Measurements from ENCODE around the gene SYCN.

Gene SYCN

DNA sequence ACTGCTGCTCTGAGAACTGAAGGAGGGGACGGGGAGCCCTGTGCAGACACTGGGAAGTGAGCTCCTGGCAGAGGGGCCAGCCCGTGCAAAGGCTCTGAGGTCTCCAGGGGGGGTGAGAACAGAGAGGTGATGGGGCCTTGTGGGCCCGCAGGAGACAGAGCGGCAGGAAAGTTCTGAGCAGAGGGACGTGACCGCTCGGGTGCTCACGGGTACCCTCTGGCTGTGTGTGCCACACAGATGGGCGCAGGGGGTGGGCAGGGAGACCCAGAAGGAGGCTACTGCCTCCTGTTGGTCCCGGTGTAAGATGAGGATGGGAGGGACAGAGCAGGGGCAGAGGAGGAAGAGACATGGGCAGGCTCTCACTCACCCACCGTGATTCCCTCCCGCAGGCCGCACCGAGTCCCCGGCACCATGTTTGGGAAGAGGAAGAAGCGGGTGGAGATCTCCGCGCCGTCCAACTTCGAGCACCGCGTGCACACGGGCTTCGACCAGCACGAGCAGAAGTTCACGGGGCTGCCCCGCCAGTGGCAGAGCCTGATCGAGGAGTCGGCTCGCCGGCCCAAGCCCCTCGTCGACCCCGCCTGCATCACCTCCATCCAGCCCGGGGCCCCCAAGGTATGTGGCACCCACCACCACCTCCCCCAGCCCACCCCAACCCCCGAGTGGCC, 34.8 kb downstream of the SYCN start:
- no peak for DNase-seq

DNA sequence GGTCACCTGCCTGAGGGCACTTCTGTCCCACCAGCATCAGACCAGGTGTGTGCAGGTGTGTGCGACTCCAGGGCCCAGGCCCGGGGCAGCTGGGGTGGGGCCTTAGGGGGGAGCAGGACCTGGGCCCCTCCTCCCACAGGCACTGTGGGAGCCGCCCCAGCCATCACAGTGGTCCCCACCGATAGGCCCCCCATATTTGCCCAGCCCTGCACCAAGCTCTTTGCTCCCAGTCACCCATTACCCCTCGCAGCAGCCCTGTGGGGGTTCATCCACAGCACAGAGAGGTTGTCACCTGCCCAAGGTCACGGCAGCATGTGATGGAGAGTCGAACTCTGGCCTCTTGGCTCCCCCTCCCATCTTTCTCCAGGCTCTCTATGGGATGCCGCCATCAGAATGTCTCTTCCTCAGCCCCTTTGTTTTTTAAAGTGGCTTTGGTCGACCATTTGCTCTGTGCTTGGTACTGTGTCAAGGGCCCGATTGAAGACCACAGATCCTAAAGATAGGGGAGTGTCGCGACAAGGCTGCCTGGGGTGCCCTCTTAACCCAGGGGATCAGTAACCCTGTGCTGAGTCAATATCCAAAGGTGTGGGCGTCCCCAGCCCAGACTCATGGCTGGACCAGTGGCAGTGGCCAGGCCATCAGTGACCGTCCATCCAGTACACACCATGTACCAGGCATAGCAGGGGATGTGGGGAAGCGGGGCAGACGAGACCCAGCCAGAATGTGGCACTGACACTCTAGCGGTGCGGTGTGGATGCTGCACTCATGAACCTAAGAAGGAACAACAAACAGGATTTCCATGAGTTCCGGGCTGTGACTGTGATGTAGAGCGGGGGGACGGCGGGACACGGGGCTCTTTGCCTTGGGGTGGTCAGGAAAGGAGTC, 35.6 kb downstream of the SYCN start:
- DNase-seq: no peak

DNA sequence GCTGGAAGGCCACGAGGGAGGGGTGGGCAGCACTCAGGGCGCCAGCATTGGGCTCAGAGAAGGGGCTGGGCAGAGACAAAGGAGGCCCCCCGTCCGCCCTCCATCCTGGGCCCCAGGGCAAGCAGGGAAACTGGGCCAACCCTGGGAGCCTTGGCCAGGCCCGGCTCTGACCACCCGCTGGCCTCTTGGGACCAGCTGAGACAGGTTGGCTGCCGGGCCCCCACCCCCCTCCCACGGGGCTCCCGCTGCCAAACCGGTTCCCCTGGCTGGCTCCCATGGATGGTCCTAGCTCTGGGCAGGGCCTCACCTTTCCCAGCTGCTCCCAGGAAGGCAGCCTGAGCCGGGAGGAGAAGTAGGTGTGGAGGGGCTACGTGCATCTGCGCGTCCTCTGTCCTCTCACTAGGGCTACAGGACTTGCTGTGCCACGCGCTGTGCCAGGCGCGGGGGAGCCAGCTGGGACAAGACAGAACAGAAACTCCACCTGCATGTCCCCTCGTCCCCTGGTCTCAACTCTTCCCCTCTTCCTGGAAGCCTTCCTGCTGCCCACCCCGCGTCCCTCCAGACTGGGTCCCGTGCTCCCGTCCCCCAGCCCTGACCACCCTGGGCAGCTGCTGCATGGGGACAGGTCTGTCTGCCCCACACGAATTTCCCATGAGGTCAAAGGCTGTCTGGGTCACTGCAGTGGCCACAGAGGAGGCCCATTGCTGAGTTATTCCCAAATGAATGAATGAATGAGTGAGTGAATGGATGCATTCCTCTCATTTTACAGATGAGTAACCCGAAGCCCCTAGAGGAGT, 36.4 kb downstream of the SYCN start:
- DNase-seq: no peak

DNA sequence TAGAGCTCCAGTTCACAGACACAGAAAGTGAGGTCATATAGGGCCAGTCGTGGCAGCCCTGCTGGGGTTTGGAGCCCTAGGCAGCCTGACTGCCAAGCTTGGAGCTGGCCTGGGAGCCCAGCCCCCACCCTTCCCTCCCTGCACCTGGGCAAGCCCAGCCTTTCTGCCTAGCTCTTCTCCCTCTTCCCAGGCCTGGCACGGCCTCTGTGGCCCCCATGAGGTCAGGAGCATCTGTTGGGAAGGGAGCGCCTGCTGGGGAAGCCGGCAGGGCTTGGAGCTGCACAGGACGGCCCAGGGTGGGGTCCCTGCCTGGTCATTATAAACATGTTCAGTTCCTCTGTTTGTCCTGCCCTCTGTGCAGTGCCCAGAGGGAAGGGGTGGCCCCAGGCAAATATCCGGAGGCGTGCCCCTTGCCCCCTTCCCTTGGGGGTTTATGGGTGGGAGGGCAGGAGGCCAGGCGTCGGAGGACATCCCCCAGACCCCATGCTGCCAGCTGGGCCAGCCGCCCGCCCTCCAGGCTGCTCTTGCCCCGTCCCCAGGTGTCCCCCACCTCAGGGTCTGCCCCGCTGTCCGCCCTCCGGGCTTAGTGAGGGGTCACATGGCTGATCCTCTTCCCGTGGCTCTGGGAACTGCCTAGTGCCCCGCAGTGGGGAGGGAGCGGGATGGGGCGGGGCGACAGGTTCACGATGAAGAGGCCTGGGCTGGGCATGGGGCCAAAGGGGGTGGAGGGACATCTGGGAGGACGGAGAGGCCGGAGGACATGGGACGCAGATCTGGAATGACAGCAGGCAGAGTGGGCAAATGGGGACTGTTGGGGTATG, 37.3 kb downstream of the SYCN start:
- DNase-seq: no peak

DNA sequence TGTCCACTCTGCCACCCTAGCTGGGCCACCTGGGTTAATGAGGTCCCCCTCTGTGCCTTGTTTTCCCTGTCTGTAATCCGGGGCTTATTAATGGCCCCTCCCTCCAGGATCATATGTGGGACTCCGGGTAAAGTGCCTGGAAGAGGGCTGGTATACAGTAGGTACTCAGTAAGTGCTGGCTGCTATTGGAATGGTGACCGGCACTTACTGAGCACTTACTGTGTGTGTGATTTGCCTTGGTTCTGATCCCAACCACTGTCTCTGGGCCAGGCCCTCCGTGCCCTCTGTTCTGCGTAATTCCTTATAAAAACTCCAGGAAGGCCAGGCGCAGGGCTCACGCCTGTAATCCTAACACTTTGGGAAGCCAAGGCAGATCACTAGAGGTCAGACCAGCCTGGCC, 38.2 kb downstream of the SYCN start:
- DNase-seq: no peak

DNA sequence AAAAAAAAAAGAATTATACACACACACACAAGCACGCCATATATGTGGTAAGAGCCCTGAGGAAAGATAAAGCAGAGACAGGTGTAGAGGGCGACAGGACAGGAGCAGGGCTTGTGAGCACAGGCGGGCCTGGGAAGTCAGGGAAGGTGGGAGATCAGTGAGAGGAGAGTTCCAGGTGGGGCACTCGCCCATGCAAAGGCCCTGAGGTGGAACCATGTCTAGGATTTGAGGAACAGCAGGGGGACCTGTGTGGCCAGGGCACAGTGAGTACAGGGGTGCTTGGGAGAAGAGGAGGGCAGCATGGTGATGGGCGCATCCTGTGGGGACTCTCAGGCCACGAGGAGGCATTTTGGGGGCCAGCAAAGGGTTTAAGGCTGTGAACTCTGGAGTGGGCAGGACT, 39.8 kb downstream of the SYCN start:
- no peak for DNase-seq

DNA sequence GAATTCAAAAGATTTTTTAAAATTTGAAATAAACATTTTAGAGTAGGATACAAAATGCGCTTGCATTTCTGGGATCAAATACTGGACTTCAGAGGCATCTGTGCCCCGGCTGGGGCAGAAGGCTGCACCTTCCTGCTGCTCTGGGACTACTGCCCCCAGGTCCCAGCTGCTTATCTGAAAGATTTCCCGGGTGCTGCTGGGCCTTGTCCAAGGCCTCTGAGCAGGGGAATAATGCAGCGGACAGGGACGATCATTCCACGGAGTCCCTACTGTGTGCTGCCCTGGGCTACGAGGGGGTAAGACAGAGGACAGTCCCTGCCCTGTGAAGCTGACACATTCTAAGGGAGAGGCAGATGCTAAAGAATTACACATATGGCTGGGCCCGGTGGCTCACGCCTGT, 40.4 kb downstream of the SYCN start:
- DNase-seq: no peak

DNA sequence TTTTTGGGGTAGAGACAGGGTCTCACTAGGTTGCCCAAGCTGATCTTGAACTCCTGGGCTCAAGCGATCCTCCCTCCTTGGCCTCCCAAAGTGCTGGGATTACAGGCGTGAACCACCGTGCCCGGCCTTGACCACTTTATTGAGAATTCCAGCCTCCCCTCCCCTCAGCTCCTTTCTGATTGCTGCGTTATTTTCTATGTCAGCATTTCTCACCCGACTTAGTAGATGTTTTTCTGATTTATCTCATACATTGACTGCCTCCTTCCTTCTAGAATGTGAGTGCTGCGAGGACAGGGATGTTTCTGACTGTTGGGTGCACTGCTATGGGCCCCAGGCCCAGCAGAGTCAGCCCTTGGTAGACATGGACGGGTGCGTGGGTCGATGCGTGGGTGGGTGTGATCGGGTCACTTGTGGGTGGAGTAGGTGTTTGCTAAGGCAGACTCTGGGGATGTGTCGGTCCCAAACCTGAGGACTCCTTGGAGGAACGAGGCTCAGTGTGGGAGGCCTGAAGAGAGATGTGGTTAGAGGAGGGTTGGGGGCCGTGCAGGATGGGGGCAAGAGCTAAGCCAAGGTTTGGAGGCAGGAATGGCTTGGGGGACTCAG, 41.5 kb downstream of the SYCN start:
- no peak for DNase-seq

DNA sequence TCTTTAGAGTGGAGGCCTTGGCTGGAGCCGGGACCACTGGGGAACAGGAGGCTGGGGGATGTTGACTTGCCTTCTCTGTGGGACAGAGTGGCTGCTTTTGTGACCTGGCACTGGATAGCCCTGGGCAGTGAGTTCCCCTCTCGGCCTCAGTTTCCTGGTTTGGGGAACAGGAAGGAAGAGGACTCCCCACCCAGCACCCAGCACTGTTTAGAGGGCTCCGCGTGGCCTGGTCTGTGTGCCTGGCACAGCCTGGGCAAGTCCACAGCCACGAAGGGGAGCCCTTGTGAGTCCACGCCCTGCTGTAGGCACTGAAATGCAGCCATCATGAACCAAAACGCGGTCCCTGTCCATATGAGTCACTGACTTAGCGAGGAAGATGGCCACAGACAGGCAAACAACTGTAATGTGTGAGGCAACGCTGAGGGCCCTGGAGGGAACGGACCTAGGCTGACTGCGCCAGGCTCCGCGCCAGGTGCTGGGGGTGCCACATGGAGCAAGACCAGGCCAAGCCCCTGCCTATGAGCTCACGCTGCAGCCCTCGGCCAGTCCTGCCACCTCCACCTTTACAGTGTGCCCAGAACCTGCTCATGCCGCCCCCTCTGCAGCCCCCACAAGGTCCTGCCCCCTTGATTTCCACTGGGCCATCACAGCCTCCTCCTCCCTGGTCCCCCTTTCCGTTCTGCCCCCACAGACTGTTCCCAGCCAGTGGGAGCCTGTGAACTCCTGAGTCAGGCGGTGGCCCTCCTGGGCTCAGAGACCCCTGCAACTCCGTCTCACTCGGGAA, 43.0 kb downstream of the SYCN start:
- DNase-seq: no peak

DNA sequence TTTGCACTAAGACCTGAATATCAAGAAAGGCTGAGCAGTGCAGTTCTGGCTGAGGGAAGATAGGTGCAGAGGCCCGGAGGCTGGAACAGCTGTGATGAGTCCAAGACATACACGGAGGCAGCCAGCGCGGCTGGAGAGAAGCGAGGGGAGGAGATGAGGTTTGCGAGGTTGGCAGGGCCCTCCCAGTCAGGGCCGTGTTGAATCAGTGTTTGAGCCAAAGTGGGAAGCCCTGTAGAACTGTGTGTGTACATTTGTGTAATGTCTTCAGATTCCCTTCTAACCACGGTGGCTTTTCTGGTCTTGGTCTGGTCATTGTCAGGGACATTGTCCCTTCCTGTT, 43.6 kb downstream of the SYCN start:
- no peak for DNase-seq

DNA sequence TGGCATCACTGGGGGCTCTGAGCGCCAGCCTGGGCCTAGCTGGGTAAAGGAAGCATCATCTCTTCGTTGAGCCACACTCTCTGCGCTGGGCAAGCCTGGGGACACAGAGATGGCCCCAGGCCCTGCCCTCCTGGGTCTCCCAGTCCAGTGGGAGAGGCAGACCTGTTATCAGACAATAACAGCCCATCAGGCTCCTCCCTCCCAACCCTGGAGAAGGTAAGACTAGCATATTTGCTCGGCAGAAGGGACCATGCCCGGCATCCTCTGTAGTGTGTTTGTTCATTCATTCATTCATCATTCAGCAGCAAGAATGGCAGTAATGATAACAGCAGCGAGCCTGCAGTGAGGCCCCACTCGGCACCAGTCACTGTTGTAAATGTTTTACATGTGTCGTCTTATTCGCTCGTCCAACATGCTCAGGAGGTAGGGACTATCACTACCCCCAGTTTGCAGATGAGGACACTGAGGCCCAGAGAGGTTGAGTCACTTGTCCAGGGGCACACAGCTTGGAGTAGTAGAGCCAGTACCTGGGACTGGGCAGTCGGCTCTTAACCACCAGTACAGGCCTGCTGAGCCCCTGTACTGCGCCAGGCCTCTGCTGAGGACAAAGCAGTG, 45.3 kb downstream of the SYCN start:
- DNase-seq: no peak

DNA sequence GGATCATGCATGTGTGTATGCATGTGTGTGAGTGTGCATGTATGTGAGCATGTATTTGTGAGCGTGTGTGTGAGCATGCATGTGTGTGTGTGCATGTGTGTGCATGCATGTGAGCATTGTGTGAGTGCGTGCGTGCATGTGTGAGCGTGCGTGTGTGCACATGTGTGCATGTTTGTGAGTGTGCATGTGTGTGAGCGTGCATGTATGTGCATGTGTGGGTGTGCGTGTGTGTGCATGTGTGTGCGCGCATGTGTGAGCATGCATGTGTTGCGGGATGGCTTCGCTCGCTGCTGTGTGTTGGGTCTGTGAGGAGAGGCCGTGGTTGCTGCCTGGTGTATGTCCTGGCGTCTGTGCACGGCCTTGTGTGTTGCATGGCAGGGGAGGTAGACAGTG, 46.1 kb downstream of the SYCN start:
- no peak for DNase-seq

DNA sequence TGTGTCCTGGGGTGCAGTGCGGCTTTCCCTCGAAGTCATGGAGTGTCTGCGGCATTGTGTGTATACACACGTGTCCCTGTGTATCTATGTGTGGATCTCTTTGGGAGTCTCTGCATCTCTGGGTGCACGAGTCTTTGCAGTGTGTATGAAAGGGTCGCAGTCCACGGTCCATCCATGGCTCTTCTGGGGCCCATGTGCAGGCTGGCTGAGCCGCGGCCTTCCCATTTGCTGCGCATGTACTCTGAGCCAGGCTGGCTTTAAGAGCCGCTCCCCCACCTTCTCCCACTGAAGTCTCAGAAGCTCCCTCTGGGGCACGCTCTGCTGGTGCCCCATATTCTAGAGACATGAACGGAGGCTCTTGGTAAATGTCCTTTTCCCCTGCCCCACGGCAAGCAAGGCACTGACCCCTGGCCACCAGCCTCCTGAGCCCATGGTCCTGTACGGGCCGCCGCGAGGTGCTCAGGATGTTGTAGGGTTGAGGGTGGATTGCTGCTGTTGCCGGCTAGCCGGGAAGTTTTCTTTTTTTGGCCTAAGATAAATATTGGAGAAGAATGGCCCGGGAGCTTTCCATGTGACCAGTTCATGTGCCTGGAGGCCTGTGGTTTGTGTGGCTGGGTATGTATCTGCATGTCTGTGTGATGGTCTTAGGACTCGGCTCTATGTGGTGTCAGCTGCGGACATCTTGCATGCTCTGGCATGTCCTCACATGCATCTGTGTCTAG, 46.6 kb downstream of the SYCN start:
- DNase-seq: no peak

DNA sequence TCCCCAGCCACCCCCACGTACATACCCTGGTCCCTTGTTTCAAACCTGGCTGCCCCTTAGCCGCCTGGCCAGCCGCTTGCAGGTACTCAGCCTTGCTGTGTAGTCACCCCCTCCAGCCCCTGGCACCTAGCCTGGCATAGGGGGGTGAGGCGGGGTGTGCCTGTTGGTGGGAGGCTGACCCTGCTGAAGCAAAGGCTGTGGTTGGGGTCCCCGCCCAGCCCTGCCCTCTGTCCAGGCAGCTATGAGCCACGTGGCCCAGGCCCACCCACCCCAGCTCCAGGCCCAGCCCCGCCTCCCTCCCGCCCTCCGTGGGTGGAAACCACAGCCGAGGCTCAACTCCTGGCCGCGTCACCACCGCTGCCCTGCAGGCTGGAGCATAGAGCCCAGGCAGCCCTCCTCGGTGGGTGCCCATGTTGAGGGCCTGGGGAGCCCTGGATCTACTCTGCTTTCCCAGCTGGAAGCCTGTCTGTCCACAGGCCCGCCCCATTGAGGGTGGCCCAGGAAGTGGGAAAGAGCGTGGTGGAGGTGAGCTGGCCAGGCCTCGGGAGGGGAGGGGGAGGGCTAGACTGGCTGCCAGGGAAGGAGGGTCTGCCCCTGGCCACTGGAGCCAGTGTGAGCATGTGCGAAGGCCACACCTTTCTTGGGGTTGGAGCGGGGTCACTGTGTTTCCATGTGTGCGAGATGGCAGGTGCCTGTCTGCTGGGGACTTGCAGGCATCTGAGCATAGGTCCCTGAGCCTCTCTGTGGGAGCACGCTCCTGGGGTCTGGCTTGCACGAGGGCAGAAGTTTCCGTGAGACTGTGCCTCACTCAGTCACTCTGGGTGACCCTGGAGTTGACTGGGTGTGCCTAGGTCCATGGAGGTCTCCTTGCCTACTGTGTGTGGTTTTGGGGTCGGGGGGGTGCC, 47.5 kb downstream of the SYCN start:
- no peak for DNase-seq

DNA sequence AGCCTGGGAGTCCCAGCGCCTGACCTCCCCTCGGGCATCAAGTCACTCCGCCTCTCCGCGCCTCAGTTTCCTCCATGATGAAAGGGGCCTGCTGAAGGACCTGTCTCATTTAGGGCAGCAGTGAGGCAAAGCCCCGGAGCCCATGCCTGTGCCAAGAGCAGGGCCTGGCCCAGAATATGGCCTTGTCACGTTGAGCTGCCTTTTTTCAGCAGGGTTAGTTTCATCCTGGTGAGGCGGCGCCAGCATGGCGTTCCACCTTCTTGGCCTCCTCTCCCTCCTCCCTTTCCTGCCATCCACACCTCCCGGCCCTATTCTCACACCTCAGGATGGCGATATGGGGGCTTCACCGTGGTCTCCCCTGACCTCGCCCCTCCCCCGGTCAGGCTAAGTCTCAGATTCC, 48.3 kb downstream of the SYCN start:
- no peak for DNase-seq

DNA sequence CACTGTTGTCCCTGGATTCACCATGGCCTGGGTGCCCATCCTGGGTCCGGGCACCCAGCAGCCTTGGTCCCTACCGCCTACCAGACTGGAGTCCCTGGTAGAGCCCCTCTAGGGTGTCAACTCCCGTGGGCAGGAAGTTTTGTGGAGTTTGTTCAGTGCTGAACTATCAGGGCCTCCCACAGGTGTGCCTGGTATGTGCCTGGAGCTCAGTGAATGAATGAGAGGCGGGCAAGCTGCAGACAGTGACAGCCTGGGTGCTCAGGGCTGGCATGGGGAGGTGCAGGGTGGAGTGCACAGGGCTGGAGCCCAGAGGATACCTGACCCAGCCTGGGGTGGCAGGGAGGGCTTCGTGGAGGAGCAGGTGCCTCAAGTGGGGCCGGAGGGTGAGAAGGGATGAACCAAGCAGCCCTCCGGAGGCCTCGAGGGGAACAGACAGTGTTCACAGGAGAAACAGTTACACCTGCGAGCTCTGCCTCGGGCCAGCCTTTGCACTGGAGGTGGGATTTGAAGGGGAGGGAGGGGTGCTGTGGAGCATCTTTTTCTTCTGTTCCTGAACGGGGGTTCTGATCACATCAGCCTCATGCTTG, 48.9 kb downstream of the SYCN start:
- DNase-seq: no peak

DNA sequence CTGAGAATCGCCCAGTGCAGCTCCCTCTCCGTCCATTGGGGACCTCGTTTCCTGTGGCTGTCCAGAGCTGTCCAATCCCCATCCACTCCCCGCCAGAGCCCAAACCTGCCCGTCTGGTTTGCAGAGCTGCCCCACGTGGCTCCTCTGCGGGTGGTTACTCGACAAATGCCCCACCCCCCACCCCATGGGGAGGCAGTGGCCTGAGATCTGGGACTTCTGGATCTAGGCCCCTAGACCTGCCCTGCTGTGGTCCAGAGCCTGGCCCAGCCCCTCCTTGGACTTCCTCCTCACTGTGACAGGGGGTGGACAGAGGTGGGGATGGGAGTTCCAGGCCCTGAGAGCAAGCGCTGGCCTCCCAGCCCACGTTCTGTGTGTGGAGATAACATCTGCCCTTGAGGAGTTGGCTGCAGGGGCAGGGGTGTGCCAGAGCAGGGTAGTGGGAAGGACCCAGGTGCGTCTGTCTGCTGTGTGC, 49.4 kb downstream of the SYCN start:
- DNase-seq: no peak

DNA sequence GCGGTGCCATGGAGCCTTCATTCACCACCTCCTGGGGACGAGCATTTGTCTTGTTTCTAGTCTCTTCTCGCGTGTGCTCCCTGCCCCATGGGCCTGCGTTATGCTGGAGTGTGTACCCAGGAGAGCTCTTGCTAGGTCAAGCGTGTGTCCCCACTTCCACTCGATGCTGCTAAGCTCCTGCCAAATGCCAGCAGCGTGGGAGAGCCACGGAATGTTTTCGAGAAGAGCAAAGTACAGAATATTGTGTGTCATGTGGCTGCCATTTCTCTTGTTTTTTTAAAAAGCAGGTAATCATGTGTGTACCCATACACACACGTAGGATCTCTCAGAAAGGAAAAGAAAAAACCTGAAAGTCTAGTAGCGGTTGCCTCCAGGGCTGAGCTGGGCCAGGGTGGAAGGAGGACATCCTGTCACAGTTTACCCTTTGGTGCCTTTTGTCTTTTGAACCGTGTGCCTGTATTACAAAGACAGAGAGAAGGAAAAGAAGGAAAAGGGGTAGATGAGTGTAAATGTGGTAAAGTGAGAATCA, 49.9 kb downstream of the SYCN start:
- DNase-seq: no peak
